ENCODE measurements around the gene DAPK2. TPM values are rescaled to one million over a fixed set of nuclear protein-coding genes. Genes with fewer than 3 reads are reported as not detected.

Gene DAPK2
- polyA plus RNA-seq, 1 of the 3 experiments (the other 2 are of a cell fraction): 1.4 TPM

GRCh38 chr15:64072812-64073211 lies 26.5 kb upstream of the DAPK2 start:
- TF ChIP-seq FOSL2 (IDR thresholded peaks at IDR 0.05; ENCODE audit: borderline replicate concordance, low read depth) (no peak), USF1 (IDR thresholded peaks at IDR 0.05; ENCODE audit: borderline replicate concordance, low read depth) (no peak), CHD2 (IDR thresholded peaks at IDR 0.05; ENCODE audit: low read length, partially characterized antibody) (no peak), GABPA (IDR thresholded peaks at IDR 0.05; ENCODE audit: low read depth) (no peak), SMC3 (IDR thresholded peaks at IDR 0.05; ENCODE audit: low read depth, low read length) (no peak), ZBTB33 (IDR thresholded peaks at IDR 0.05; ENCODE audit: borderline replicate concordance, low read depth) (no peak), IRF3 (IDR thresholded peaks at IDR 0.05; ENCODE audit: low read depth, low read length) (no peak), EZH2phosphoT487 (IDR thresholded peaks at IDR 0.05; ENCODE audit: borderline replicate concordance, low read depth) (no peak), FOXJ3 (CRISPR knock-in tag; IDR thresholded peaks at IDR 0.05) (no peak), PBX3 (IDR thresholded peaks at IDR 0.05) (no peak), RCOR1 (IDR thresholded peaks at IDR 0.05; ENCODE audit: low read length) (no peak), TCF12 (IDR thresholded peaks at IDR 0.05) (no peak), EP300 (IDR thresholded peaks at IDR 0.05; ENCODE audit: borderline replicate concordance in 1 of 2, low read depth in 1 of 2, low read length in 1 of 2) (no peak), JUND (IDR thresholded peaks at IDR 0.05) (no peak), MXI1 (IDR thresholded peaks at IDR 0.05; ENCODE audit: low read depth, low read length) (no peak), YY1 (IDR thresholded peaks at IDR 0.05; ENCODE audit: low read depth) (no peak), USF2 (IDR thresholded peaks at IDR 0.05; ENCODE audit: borderline replicate concordance, low read depth, low read length) (no peak), ELF1 (IDR thresholded peaks at IDR 0.05) (no peak), MAX (IDR thresholded peaks at IDR 0.05; ENCODE audit: low read depth) (no peak), NRF1 (IDR thresholded peaks at IDR 0.05; ENCODE audit: low read depth, low read length) (no peak)
- no peak overlapping the region for H2AFZ ChIP-seq (ENCODE audit: low read depth)
- H3K27ac ChIP-seq (ENCODE audit: low read depth in 2 of 2, low read length in 1 of 2): no peak overlapping the region
- ChIA-PET CTCF (interaction anchor here (1.4 kb wide), 1 partner anchor 127 kb away, joined by 4 read pairs; no protein-coding TSS in a partner anchor), POLR2A (no interaction called here)
- peaks cover 37% of the 10 kb centered on the region for H3F3A ChIP-seq (replicated peaks; ENCODE audit: insufficient read depth)
- peaks cover 0 to 14% of the 10 kb centered on the region in 2 experiments; a peak in 2 of 4 replicates for H3K4me1 ChIP-seq (ENCODE audit: control insufficient read depth in 1 of 2, insufficient read depth in 2 of 2, low read depth in 1 of 2, low read length in 1 of 2)
- no peak overlapping the region for H3K4me3 ChIP-seq (ENCODE audit: low read depth in 2 of 2, low read length in 1 of 2)
- DNase-seq: no peak
- H3K27me3 ChIP-seq (ENCODE audit: insufficient read depth): no peaks in the 10 kb centered on the region
- no peaks in the 10 kb centered on the region for H4K20me1 ChIP-seq (ENCODE audit: insufficient read depth)
- H3K36me3 ChIP-seq (replicated peaks in 1 of 2; ENCODE audit: control insufficient read depth in 1 of 2, insufficient read depth in 2 of 2, low read length in 1 of 2): peaks cover 14 to 32% of the 10 kb centered on the region in 2 experiments
- H3K4me2 ChIP-seq: no peak overlapping the region
- 100% methylated on average over 2 of the region's 2 CpGs for WGBS (ENCODE audit: low lambda C conversion rate)
- no peak overlapping the region for H3K9ac ChIP-seq
- no peaks in the 10 kb centered on the region for H3K9me2 ChIP-seq
- no peaks in the 10 kb centered on the region for H3K9me3 ChIP-seq
- no peaks in the 10 kb centered on the region for H3K79me2 ChIP-seq (ENCODE audit: insufficient read depth)

Measured in SK-N-SH (cell line).